Astrocyte of the cerebellum (primary cell): ENCODE measurements around the gene PGK2.

Source experiments
- DNase-seq: peaks from one replicate; pipeline ENCODE4 v3.0.0-alpha.2; 2011; ENCODE audit warnings: low read depth
- H3K4me3 ChIP-seq: 2 replicates; pipeline ENCODE4 v1.5.1; 2011; ENCODE audit warnings: mild to moderate bottlenecking, low read depth, low read length, moderate library complexity
- in situ Hi-C: cut with HindIII; loops from 2 replicates; pipeline ENCODE4 v1.10.0; 2017; ENCODE audit warnings: low sequenced_read_pairs
- TF ChIP-seq, protein P1 (sequence below): IDR thresholded peaks from 2 replicates; pipeline ENCODE4 v1.5.1; 2012; ENCODE audit warnings: low read length, low read depth, moderate library complexity, mild to moderate bottlenecking; ENCODE audit errors: missing control alignments

Gene PGK2

GRCh38 chr6:49764571-49765236, 22.4 kb downstream of the PGK2 start:
- no peak for DNase-seq
- H3K4me3 ChIP-seq, result no peak overlapping the region
- TF ChIP-seq, protein P1, sequence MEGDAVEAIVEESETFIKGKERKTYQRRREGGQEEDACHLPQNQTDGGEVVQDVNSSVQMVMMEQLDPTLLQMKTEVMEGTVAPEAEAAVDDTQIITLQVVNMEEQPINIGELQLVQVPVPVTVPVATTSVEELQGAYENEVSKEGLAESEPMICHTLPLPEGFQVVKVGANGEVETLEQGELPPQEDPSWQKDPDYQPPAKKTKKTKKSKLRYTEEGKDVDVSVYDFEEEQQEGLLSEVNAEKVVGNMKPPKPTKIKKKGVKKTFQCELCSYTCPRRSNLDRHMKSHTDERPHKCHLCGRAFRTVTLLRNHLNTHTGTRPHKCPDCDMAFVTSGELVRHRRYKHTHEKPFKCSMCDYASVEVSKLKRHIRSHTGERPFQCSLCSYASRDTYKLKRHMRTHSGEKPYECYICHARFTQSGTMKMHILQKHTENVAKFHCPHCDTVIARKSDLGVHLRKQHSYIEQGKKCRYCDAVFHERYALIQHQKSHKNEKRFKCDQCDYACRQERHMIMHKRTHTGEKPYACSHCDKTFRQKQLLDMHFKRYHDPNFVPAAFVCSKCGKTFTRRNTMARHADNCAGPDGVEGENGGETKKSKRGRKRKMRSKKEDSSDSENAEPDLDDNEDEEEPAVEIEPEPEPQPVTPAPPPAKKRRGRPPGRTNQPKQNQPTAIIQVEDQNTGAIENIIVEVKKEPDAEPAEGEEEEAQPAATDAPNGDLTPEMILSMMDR, result no peak
- in situ Hi-C loops, result no loop called here

- no peak within 1 kb of the TSS for H3K4me3 ChIP-seq
- in situ Hi-C loops, result no loop called here
- no peak for DNase-seq
- TF ChIP-seq, protein P1, result no peak
Observed at GRCh38 chr6:49744259-49744658, 42.8 kb downstream of the PGK2 start, which contains the start of gene CRISP3. CRISP3 (minus strand) TSS chr6:49744388; CDS start chr6:49744367, 21 bp downstream.

GRCh38 chr6:49743429-49743828, 43.7 kb downstream of the PGK2 start:
- DNase-seq, result no peak
- in situ Hi-C loops, result no loop called here
- no peak overlapping the region for H3K4me3 ChIP-seq
- TF ChIP-seq, protein P1, result no peak

DNA sequence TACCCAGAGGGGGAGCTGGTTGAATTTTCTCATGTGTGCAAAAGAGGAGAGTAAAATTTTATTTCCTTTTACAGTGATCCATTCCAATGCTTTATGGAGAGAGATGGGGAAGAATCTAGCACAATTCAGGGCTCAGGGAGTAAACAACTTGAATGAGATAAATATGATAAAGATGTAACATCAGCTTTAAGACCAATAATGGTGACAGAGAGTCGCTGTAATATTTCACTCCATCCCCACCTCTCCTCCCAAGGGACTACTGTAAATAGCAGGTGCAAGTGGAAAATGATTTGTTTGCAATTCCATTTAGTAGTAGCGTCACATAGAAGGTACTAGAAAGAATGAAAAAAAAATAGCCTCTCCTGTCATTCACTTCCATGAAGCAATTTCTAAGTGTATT, 47.7 kb downstream of the PGK2 start:
- no peak overlapping the region for H3K4me3 ChIP-seq
- in situ Hi-C loops, result no loop called here
- DNase-seq, result no peak

DNA sequence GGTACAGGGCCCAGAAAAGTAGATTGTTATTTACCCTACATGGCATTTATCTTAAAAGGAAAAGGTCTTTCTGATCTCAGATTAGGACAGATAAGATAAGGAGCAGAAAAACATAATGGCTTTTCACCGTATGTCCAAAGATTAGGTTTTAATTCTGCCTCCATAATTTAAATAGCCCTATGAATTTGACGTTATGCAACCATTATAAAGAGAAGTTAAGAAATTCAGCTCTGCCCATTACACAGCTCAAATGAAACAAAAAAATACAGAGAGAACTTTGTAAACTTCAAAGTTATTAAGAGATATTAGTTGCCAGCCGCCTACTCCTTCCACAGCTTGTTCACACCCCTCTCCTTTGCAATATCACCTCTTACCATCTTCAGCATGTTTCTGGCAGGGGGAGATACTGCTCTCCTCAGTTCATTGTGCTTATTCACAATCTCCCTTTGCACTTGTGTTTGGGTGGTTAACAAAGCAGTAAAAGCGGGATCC, 51.0 kb downstream of the PGK2 start:
- TF ChIP-seq, protein P1, result no peak
- H3K4me3 ChIP-seq, result no peak overlapping the region
- no peak for DNase-seq
- in situ Hi-C loops, result no loop called here

More for the DNA sequence above, 47.7 kb downstream of the PGK2 start:
- TF ChIP-seq, protein P1, result no peak
